CD14-positive monocyte (primary cell): ENCODE data around the gene BASP1. TPM values are rescaled to one million over a fixed set of nuclear protein-coding genes. Genes with fewer than 3 reads are reported as not detected.
"Not testable (repeated sequence)": the region's sequence is repeated elsewhere in the genome, so short reads cannot be mapped to it uniquely, and the experiment has no call there.

Source experiments
- DNase-seq, 3 donors: peaks; one replicate each; pipeline ENCODE4 v3.0.0-alpha.2; 2011 to 2022
- H2AFZ ChIP-seq: 2 replicates; pipeline ENCODE4 v1.6.0; 2012; ENCODE audit warnings: mild to moderate bottlenecking, low read depth, low read length, inconsistent platforms; ENCODE audit not compliant: insufficient read depth, poor library complexity, severe bottlenecking
- H3K27ac ChIP-seq, 2 donors: 1 replicate in 1 of 2; 2 replicates in 1 of 2; pipeline ENCODE4 v1.5.1; 2012 to 2013; ENCODE audit warnings: low read length in 2 of 2, control low read depth in 1 of 2, inconsistent platforms in 1 of 2, low read depth in 1 of 2, mild to moderate bottlenecking in 1 of 2
- H3K27me3 ChIP-seq, 2 donors: one replicate each; pipeline versions ENCODE4 v1.6.0 to v1.6.1; 2011 to 2013; ENCODE audit warnings: low read length in 2 of 2; ENCODE audit not compliant: control insufficient read depth in 2 of 2, insufficient read depth in 2 of 2
- H3K36me3 ChIP-seq, 2 donors: replicated peaks in 1 of 2; 1 replicate in 1 of 2; 2 replicates in 1 of 2; pipeline versions ENCODE4 v1.5.1 to v1.6.1; 2012 to 2013; ENCODE audit warnings: low read length in 2 of 2, control low read depth in 1 of 2, inconsistent platforms in 1 of 2, mild to moderate bottlenecking in 1 of 2; ENCODE audit not compliant: insufficient read depth in 2 of 2, control insufficient read depth in 1 of 2
- H3K4me1 ChIP-seq, 2 donors: 1 replicate in 1 of 2; 2 replicates in 1 of 2; pipeline versions ENCODE4 v1.5.1 to v1.6.1; 2012 to 2013; ENCODE audit warnings: low read length in 2 of 2, control low read depth in 1 of 2, inconsistent platforms in 1 of 2, mild to moderate bottlenecking in 1 of 2, moderate library complexity in 1 of 2; ENCODE audit not compliant: insufficient read depth in 2 of 2, control insufficient read depth in 1 of 2
- H3K4me2 ChIP-seq: replicated peaks from 2 replicates; pipeline ENCODE3; 2012; ENCODE audit warnings: low read length, moderate library complexity, mild to moderate bottlenecking; ENCODE audit not compliant: poor library complexity, severe bottlenecking; ENCODE audit errors: extremely low read depth
- H3K4me3 ChIP-seq, 3 experiments: fragments of 200-600 bp in 1 of 3; sonication (generic) in 1 of 3; replicated peaks in 1 of 3; 1 replicate in 2 of 3; 2 replicates in 1 of 3; pipeline ENCODE4 v1.5.1; 2011 to 2013; ENCODE audit warnings: low read length in 3 of 3, mild to moderate bottlenecking in 3 of 3, control low read depth in 2 of 3, low read depth in 2 of 3, inconsistent platforms in 1 of 3, moderate library complexity in 1 of 3
- H3K79me2 ChIP-seq: 2 replicates; pipeline ENCODE4 v1.6.0; 2012; ENCODE audit warnings: mild to moderate bottlenecking, control low read depth, inconsistent platforms, low read length, moderate library complexity; ENCODE audit not compliant: insufficient read depth
- H3K9ac ChIP-seq: 2 replicates; pipeline ENCODE4 v1.6.0; 2017; ENCODE audit warnings: low read length, mild to moderate bottlenecking; ENCODE audit not compliant: insufficient read depth, poor library complexity, severe bottlenecking
- H3K9me3 ChIP-seq, 2 donors: replicated peaks in 1 of 2; 1 replicate in 1 of 2; 2 replicates in 1 of 2; pipeline versions ENCODE4 v1.5.1 to v1.6.1; 2012 to 2013; ENCODE audit warnings: low read length in 2 of 2, control low read depth in 1 of 2; ENCODE audit not compliant: control insufficient read depth in 1 of 2, insufficient read depth in 1 of 2
- H4K20me1 ChIP-seq: 2 replicates; pipeline ENCODE4 v1.6.0; 2012; ENCODE audit warnings: mild to moderate bottlenecking, low read length, control low read depth, moderate library complexity; ENCODE audit not compliant: insufficient read depth
- H3K27ac Mint-ChIP-seq, 7 donors: one replicate each; pipeline ENCODE4 v1.8.0; 2020; ENCODE audit warnings: mild to moderate bottlenecking in 7 of 7, mixed read lengths in 7 of 7, moderate library complexity in 6 of 7, inconsistent platforms in 2 of 7
- H3K27me3 Mint-ChIP-seq, 3 donors: one replicate each; pipeline ENCODE4 v1.8.0; 2021 to 2022; ENCODE audit warnings: low read depth in 3 of 3, mild to moderate bottlenecking in 3 of 3, mixed read lengths in 3 of 3, moderate library complexity in 3 of 3, inconsistent platforms in 1 of 3
- H3K36me3 Mint-ChIP-seq, 2 donors: one replicate each; pipeline ENCODE4 v1.8.0; 2020; ENCODE audit warnings: mixed read lengths in 2 of 2, inconsistent platforms in 1 of 2, mild to moderate bottlenecking in 1 of 2
- H3K4me1 Mint-ChIP-seq: one replicate; pipeline ENCODE4 v1.8.0; 2020; ENCODE audit warnings: mild to moderate bottlenecking, mixed read lengths
- H3K4me3 Mint-ChIP-seq, 2 donors: one replicate each; pipeline ENCODE4 v1.8.0; 2020; ENCODE audit warnings: mild to moderate bottlenecking in 2 of 2, mixed read lengths in 2 of 2, moderate library complexity in 1 of 2
- H3K9me3 Mint-ChIP-seq, 7 donors: one replicate each; pipeline ENCODE4 v1.8.0; 2020 to 2022; ENCODE audit warnings: mixed read lengths in 7 of 7, mild to moderate bottlenecking in 6 of 7, moderate library complexity in 6 of 7, inconsistent platforms in 2 of 7
- WGBS: methylation state at CpG from one replicate; pipeline ENCODE4 v1.1.5; 2013; ENCODE audit warnings: missing lambda C conversion rate; ENCODE audit not compliant: insufficient coverage; 5-methylcytosine and 5-hydroxymethylcytosine counted together
- intact Hi-C, 2 donors: fragments of 100-400 bp; cut with micrococcal nuclease; formaldehyde crosslinking; loops; one replicate each; pipeline versions ENCODE4 v1.15.0 to v1.15.1; 2023
- polyA plus RNA-seq, 3 donors: library from polyadenylated mRNA; depleted of rRNA in 1 of 3; unstranded in 2 of 3; stranded (reverse) in 1 of 3; fragments of 300-500 nt in 2 of 3; fragments of >200 nt in 1 of 3; fragmentation: Illumina TruSeq in 2 of 3; gene quantifications; 1 replicate in 2 of 3; 2 replicates in 1 of 3; pipeline ENCODE4 v1.2.3, GENCODE V29; 2012 to 2021
- TF ChIP-seq, protein P1 (sequence below): fragments of 200-600 bp; IDR thresholded peaks from one replicate; pipeline ENCODE4 v1.8.0; 2022; ENCODE audit warnings: antibody characterized with exemption, mild to moderate bottlenecking

Gene BASP1
- polyA plus RNA-seq, 3 donors, result 23.7 to 61.6 (median 36.6) TPM

DNA sequence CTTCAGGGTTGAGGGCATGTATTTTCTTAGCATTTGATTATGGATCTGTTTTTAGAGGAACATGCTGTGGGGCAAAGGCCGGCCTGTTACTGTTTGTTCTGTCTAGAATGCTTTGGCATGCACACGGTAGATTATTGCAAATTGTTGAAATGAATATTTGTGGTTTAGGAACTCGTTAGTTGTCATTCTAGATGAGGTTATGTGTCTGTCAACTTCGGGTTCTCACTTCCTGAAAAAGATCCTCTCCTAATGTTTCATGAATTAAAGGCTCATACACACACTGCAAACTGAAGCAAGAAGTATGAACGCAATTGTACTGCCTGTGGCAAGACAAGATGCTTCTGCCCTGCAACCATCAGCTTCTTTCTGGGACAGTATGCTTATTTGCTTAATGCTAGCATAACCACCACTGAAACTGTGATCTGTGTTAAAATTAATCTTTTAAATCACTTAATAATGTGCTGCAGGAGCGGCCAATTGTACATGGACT lies 99.6 kb downstream of the BASP1 start:
- H4K20me1 ChIP-seq, result no peaks in the 10 kb centered on the region
- H3K36me3 ChIP-seq, result no peaks in the 10 kb centered on the region
- H3K9me3 ChIP-seq, result no peaks in the 10 kb centered on the region
- H3K27me3 Mint-ChIP-seq, result no peaks in the 10 kb centered on the region
- H3K79me2 ChIP-seq, result no peaks in the 10 kb centered on the region
- WGBS, result 0% methylated on average over 1 of the region's 6 CpGs
- peak; percentile 66 to 75 (median 72) for DNase-seq
- H3K9me3 Mint-ChIP-seq, result peaks cover 0 to 10% (median 4%) of the 10 kb centered on the region in 7 donors
- no peak overlapping the region for H2AFZ ChIP-seq
- H3K4me1 ChIP-seq, result peaks cover 33 to 45% of the 10 kb centered on the region in 2 donors
- H3K4me3 ChIP-seq, result peak overlapping the region in 1 of 3 experiments; percentile 41
- no peaks in the 10 kb centered on the region for H3K27me3 ChIP-seq
- peaks cover 49% of the 10 kb centered on the region for H3K4me1 Mint-ChIP-seq
- TF ChIP-seq, protein P1, sequence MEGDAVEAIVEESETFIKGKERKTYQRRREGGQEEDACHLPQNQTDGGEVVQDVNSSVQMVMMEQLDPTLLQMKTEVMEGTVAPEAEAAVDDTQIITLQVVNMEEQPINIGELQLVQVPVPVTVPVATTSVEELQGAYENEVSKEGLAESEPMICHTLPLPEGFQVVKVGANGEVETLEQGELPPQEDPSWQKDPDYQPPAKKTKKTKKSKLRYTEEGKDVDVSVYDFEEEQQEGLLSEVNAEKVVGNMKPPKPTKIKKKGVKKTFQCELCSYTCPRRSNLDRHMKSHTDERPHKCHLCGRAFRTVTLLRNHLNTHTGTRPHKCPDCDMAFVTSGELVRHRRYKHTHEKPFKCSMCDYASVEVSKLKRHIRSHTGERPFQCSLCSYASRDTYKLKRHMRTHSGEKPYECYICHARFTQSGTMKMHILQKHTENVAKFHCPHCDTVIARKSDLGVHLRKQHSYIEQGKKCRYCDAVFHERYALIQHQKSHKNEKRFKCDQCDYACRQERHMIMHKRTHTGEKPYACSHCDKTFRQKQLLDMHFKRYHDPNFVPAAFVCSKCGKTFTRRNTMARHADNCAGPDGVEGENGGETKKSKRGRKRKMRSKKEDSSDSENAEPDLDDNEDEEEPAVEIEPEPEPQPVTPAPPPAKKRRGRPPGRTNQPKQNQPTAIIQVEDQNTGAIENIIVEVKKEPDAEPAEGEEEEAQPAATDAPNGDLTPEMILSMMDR, result no peak
- H3K4me2 ChIP-seq, result peak overlapping the region; percentile 48
- H3K4me3 Mint-ChIP-seq, result peak overlapping the region; percentile 48 to 88
- peak overlapping the region; percentile 57 to 91 (median 86) for H3K27ac Mint-ChIP-seq
- no peak overlapping the region for H3K9ac ChIP-seq
- no peaks in the 10 kb centered on the region for H3K36me3 Mint-ChIP-seq
- intact Hi-C loops, result no loop called here
- peak overlapping the region in 1 of 2 donors; percentile 53 for H3K27ac ChIP-seq

- no peaks in the 10 kb centered on the region for H3K27me3 Mint-ChIP-seq
- peak overlapping the region; percentile 57 to 91 (median 79) for H3K27ac Mint-ChIP-seq
- peaks cover 0 to 10% (median 4%) of the 10 kb centered on the region in 7 donors for H3K9me3 Mint-ChIP-seq
- Histone ChIP-seq H3K36me3 (no peaks in the 10 kb centered on the region), H3K4me2 (peak overlapping the region; percentile 48), H3K79me2 (no peaks in the 10 kb centered on the region), H3K27ac (peak overlapping the region in 1 of 2 donors; percentile 53), H3K9ac (no peak overlapping the region), H2AFZ (peak overlapping the region; percentile 8), H4K20me1 (no peaks in the 10 kb centered on the region), H3K4me3 (peak overlapping the region in 1 of 3 experiments; percentile 41), H3K27me3 (no peaks in the 10 kb centered on the region), H3K4me1 (peaks cover 33 to 45% of the 10 kb centered on the region in 2 donors), H3K9me3 (no peaks in the 10 kb centered on the region)
- no peaks in the 10 kb centered on the region for H3K36me3 Mint-ChIP-seq
- 0% methylated on average over 4 of the region's 5 CpGs for WGBS
- DNase-seq, result peak; percentile 25 to 65 (median 43)
- peak overlapping the region; percentile 48 to 88 for H3K4me3 Mint-ChIP-seq
- H3K4me1 Mint-ChIP-seq, result peaks cover 49% of the 10 kb centered on the region
- TF ChIP-seq, protein P1, result no peak
- intact Hi-C loops, result no loop called here
Measured at GRCh38 chr5:17317473-17317872, 100.0 kb downstream of the BASP1 start.

GRCh38 chr5:17319095-17319494 lies 101.7 kb downstream of the BASP1 start:
- H3K27me3 Mint-ChIP-seq, H3K36me3 ChIP-seq, H2AFZ ChIP-seq, intact Hi-C loops, H3K27me3 ChIP-seq, H3K36me3 Mint-ChIP-seq, H3K9ac ChIP-seq, H3K27ac ChIP-seq, H3K79me2 ChIP-seq, H3K4me3 Mint-ChIP-seq, H3K4me3 ChIP-seq, H3K4me2 ChIP-seq, H3K9me3 ChIP-seq, H4K20me1 ChIP-seq, H3K27ac Mint-ChIP-seq: not testable (repeated sequence)
- peaks cover 33 to 45% of the 10 kb centered on the region in 2 donors for H3K4me1 ChIP-seq
- Mint-ChIP-seq H3K9me3 (peaks cover 0 to 18% (median 4%) of the 10 kb centered on the region in 7 donors), H3K4me1 (peaks cover 49% of the 10 kb centered on the region)
- peak in 1 of 3 donors; percentile 11 for DNase-seq
- no CpG with 5 or more reads among the region's 3 CpGs for WGBS
